ENCODE measurements around the gene WDR6. TPM values are rescaled to one million over a fixed set of nuclear protein-coding genes. Genes with fewer than 3 reads are reported as not detected.

WDR6 gene
- total and polyA plus RNA-seq, 9 of the 15 experiments (the other 6 are each of a cell fraction or from before 2014, with no cell fraction given): 8.9 to 90.6 (median 44.7) TPM

DNA sequence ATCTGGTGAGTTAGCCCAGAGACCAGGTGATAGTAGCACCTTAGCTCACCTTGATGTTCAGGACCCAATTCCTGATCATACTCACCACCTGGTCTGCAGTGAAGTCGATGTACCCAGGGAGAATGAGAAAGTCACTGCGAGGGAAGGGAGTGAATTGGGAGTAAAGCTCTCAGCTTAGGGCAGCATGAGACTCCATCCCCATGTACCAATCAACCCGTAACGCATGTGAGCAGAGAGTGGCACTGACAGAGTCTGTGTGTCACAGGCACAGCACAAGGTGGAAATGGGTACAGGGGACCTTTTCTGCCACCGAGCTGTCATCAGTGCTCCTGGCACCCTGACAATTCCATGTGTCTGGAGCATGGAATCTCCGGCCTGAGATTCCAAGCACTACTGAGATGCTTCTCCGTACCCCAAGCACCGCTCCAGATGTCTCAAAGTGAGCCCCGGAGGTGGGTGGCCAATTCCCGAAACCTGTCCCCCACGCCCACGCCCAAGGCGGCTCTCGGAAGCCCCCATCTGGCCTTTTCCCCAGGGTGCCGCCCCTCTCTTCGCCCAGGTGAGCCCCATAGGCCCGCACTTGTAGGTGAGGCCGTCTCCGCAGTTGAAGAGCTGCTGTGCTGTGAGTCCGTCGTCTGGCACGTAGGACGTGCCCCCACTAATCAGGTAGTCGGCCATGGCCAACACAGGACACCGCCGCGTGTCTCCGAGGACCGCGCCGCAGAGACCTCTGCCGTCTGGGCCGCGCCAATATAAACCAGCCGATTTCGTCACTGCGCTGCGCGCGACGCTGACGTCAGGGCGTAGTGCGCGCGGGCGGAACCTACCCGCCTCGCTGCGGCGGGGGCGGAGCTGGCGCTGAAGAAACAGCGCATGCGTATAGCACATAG is 21.7 kb downstream of the WDR6 start, which contains the start of gene IMPDH2 (continued):
- 0 out of 2 replicates have a peak, but pooled peaks have one; percentile 31 for TF ChIP-seq NR2C2 (CRISPR knock-in tag; IDR thresholded peaks at IDR 0.05)
- peak; percentile 30; the same call in 1 of the 2 replicates for TF ChIP-seq NR2C2 (tag; IDR thresholded peaks at IDR 0.05)
- TF ChIP-seq RCOR1 (IDR thresholded peaks at IDR 0.05; ENCODE audit: borderline replicate concordance in 1 of 2, low read depth in 2 of 2, low read length in 2 of 2): peak in 1 of 2 experiments; percentile 10; a peak in 1 of 4 replicates
- TF ChIP-seq ZKSCAN1 (IDR thresholded peaks at IDR 0.05; ENCODE audit: low read depth, low read length): no peak
- TF ChIP-seq ZBTB11 (CRISPR knock-in tag; IDR thresholded peaks at IDR 0.05): 0 out of 6 replicates have a peak, but pooled peaks of 1 of the 3 experiments have one; percentile 24
- TF ChIP-seq SIN3A (IDR thresholded peaks at IDR 0.05; ENCODE audit: borderline replicate concordance in 2 of 2, control insufficient read depth in 1 of 2, low read depth in 2 of 2, low read length in 2 of 2): peak; percentile 73 to 76; a peak in 2 of 4 replicates
- peak; percentile 17 to 80 (median 74) for TF ChIP-seq YY1 (IDR thresholded peaks at IDR 0.05; ENCODE audit: borderline replicate concordance in 1 of 3, control insufficient read depth in 1 of 3, extremely low read depth in 1 of 3, insufficient read depth in 3 of 3, insufficient read length in 1 of 3, insufficient replicate concordance in 2 of 3, low read depth in 1 of 3, low read length in 2 of 3)
- peak; percentile 97 for TF ChIP-seq POLR2B (IDR thresholded peaks at IDR 0.05; ENCODE audit: low read depth, partially characterized antibody)
- peak; percentile 69; the same call in 1 of the 2 replicates for TF ChIP-seq ILF3 (IDR thresholded peaks at IDR 0.05; ENCODE audit: borderline replicate concordance)
- 0 out of 2 replicates have a peak, but pooled peaks have one; percentile 31 for TF ChIP-seq E2F5 (CRISPR knock-in tag; IDR thresholded peaks at IDR 0.05)
- TF ChIP-seq XRCC3 (IDR thresholded peaks at IDR 0.05): no peak
- peak; percentile 50; the same call in 1 of the 2 replicates for TF ChIP-seq RHOXF2B (CRISPR knock-in tag; conservative IDR thresholded peaks at IDR 0.05)
- TF ChIP-seq VEZF1 (CRISPR knock-in tag; IDR thresholded peaks at IDR 0.05): peak; percentile 37; the same call in 1 of the 2 replicates
- no peak for TF ChIP-seq HINFP (tag; conservative IDR thresholded peaks at IDR 0.05; ENCODE audit: low read depth)
- no peak for TF ChIP-seq SMAD2 (IDR thresholded peaks at IDR 0.05; ENCODE audit: low read depth, low read length)
- peak; percentile 87; the same call in 1 of the 2 replicates for TF ChIP-seq MTA3 (IDR thresholded peaks at IDR 0.05; ENCODE audit: borderline replicate concordance)
